T47D (cell line): Measurements from ENCODE around the gene COL28A1.
"Not testable (repeated sequence)": the region's sequence is repeated elsewhere in the genome, so short reads cannot be mapped to it uniquely, and the experiment has no call there.

Experiments
- DNase-seq, 2 experiments: peaks; one replicate each; pipeline versions ENCODE4 v3.0.0 to v3.0.0-alpha.2; 2011 to 2012; ENCODE audit warnings: low read depth in 1 of 2, low spot score in 1 of 2
- JUND ChIP-seq: IDR thresholded peaks from 2 replicates; pipeline ENCODE4 v1.6.1; 2012; ENCODE audit warnings: low read depth
- in situ Hi-C: cut with HindIII; loops from 2 replicates; pipeline ENCODE4 v1.10.0; 2016; ENCODE audit warnings: low sequenced_read_pairs, low pct_unique_long_range_greater_than_20kb

COL28A1 gene

DNA sequence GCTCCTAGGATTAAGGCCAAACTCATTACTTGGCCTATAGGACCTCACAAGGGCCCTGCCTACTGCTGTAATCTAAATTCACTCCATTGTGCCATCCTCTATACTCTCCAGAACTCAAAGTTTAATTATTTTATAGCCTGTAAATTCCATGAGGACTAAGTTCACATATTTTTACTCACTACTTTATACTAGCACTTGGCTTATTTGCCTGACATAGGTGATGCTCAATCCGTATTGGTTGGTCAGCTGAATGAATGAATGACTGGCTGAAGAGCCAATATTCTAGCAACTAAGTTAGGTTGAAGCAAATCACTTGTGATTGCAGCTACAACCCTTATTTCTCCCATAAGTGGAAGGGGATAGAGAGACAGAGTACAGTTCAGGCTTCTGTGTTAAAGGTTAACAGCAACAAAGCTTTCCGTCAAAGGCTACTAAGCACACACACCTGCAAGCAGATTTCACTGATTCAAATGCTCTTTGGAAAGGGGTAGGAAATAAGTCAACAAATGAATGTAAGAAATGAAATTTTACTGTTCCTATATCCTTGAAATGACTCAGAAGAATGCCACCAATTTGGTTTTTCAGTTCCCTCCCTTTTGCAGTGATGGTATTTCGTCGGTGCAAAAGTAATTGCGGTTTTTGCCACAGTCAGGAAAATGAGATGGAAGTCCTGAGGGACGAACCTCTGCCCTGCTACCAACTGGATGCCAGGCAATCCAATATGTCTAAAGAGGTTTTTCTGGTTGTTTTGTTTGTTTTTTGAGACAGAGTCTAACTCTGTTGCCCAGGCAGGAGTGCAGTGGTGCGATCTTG, 120.7 kb downstream of the COL28A1 start:
- no peak for DNase-seq
- in situ Hi-C loops, result no loop called here
- TF ChIP-seq JUND, result no peak

- DNase-seq, result peak in 1 of 2 experiments; percentile 36
Measured at GRCh38 chr7:7408001-7408770, 127.5 kb downstream of the COL28A1 start.

GRCh38 chr7:7405461-7405860, 130.2 kb downstream of the COL28A1 start:
- in situ Hi-C loops, result no loop called here
- TF ChIP-seq JUND, result no peak

More at GRCh38 chr7:7408001-7408770, 127.5 kb downstream of the COL28A1 start:
- in situ Hi-C loops, result no loop called here
- no peak for TF ChIP-seq JUND

GRCh38 chr7:7399707-7400106, 136.0 kb downstream of the COL28A1 start:
- no peak for DNase-seq
- TF ChIP-seq JUND, result no peak
- in situ Hi-C loops, result no loop called here

More at GRCh38 chr7:7405461-7405860, 130.2 kb downstream of the COL28A1 start:
- no peak for DNase-seq

- peak in 1 of 2 experiments; percentile 67 for DNase-seq
- in situ Hi-C loops, result no loop called here
- TF ChIP-seq JUND, result no peak
Measured at GRCh38 chr7:7395785-7396184, 139.9 kb downstream of the COL28A1 start.

DNA sequence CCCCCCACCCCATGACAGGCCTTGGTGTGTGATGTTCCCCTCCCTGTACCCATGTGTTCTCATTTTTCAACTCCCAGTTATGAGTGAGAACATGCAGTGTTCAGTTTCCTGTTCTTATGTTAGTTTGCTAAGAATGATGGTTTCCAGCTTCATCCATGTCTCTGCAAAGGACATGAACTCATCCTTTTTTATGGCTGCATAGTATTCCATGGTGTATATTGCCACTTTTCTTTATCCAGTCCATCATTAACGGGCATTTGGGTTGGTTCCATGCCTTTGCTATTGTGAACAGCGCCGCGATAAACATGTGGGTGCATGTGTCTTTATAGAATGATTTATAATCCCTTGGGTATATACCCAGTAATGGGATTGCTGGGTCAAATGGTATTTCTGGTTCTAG, 147.5 kb downstream of the COL28A1 start:
- DNase-seq, in situ Hi-C loops: not testable (repeated sequence)

DNA sequence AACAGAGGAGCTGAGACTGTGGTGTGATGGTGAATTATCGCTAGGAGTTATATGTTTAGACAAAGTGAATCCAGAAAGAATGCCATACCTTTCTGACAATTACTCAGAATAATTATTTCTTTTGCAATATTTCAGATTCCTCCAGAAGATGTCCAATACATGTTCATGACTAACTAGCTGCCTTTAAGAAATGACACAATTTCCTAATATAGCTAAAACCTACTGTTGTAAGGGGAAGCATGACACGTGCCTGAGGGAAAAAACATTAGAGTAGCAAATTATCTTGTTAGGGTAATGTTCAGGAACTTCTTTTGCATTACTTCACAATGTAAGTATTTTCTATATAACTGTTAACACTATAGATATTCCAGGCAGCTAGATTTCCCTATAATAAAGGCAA, 150.3 kb downstream of the COL28A1 start:
- no peak for DNase-seq
- no peak for TF ChIP-seq JUND
- in situ Hi-C loops, result no loop called here

DNA sequence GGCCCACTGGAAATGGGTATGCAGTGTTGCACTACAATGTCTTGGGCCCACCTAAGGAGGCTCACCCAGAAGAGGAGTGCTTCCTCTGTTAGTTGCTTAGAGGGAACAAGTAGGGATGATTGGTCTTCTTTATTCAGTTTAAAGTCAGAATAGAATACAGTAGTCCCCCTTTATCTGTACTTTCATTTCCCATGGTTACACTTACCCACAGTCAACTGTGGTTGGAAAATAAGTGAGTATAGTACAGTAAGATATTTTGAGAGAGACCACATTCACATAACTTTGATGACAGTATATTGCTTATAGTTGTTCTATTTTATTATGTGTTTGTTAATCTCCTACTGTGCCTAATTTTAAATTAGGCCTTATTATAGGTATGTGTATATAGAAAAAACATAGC, 151.4 kb downstream of the COL28A1 start:
- in situ Hi-C loops, result no loop called here
- TF ChIP-seq JUND, result no peak
- DNase-seq, result no peak

DNA sequence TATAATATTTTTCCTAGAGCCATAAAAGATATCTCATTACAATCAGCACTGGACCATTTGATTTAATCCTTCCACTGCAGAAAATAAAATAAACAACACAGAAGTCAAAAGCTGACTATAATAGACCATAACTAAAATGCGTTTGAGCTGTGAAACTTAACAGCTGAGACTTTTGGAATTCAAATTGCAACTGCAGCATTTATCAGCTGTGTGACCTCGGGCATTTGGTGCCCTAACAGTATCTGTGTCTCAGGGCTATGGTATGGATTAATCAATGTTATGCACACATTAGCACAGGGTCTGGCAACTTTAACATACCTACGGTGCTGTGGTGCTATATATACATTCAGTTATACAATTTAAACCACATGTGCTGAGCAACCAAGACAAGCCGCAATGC, 160.1 kb downstream of the COL28A1 start:
- TF ChIP-seq JUND, result no peak
- DNase-seq, result no peak
- in situ Hi-C loops, result no loop called here

GRCh38 chr7:7370076-7370475, 165.6 kb downstream of the COL28A1 start:
- DNase-seq, result no peak
- TF ChIP-seq JUND, result no peak
- in situ Hi-C loops, result no loop called here

- in situ Hi-C loops, result no loop called here
- no peak for TF ChIP-seq JUND
- DNase-seq, result no peak
Measured at GRCh38 chr7:7369134-7369533, 166.5 kb downstream of the COL28A1 start.

DNA sequence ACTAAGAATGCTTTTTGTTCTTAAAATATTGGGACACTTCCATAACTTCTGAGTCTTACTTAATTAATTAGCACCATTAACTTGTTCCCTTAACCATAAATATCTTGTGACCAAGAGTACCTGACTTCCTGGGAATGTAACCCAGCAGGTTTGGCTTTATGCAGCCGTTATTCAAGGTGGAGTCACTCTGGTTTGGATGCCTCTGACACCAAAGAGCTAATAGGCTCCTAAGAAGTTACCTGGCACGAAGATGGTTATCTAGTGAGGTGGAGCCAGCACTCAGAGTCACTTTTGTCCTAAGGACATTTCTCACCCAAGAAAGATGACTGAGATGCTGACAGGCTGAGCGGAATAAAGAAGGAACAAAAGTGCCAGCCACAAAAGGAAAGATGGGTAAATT, 181.0 kb downstream of the COL28A1 start:
- peak; percentile 53 to 99 for DNase-seq
- in situ Hi-C loops, result no loop called here
- peak; percentile 85 for TF ChIP-seq JUND

DNA sequence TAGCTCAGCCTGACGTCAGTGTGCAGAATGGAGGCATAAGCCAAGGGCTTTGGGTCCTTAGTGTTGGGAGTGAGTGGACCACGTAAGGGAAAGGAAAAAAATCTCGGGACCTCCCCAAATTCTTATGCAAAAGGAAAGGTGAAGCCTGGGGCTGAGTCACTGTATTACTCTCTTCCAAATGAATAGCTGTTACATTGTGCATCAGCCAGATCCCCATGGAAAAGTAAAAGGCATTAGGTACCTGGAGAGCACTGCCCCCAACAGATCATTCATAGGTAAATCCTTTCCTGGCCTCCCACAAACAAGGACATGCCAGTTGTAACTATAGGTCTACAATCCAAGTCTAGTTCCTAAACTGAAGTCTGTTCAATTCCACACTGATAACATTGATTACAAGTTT, 182.8 kb downstream of the COL28A1 start:
- DNase-seq, result peak in 1 of 2 experiments; percentile 62
- TF ChIP-seq JUND, result no peak
- in situ Hi-C loops, result no loop called here
